ENCODE results near the gene CLEC4A.
"Not testable (repeated sequence)": the region's sequence is repeated elsewhere in the genome, so short reads cannot be mapped to it uniquely, and the experiment has no call there.

CLEC4A gene

GRCh38 chr12:8179989-8180585 is 56.7 kb downstream of the CLEC4A start:
- DNase-seq (ENCODE audit: low read depth) = not testable (repeated sequence)
- peak; percentile 40 for TF ChIP-seq CTCF (conservative IDR thresholded peaks at IDR 0.05; ENCODE audit: low read depth, low read length)
- peak overlapping the region; percentile 57 for H3K4me3 ChIP-seq (ENCODE audit: low read length)

DNA sequence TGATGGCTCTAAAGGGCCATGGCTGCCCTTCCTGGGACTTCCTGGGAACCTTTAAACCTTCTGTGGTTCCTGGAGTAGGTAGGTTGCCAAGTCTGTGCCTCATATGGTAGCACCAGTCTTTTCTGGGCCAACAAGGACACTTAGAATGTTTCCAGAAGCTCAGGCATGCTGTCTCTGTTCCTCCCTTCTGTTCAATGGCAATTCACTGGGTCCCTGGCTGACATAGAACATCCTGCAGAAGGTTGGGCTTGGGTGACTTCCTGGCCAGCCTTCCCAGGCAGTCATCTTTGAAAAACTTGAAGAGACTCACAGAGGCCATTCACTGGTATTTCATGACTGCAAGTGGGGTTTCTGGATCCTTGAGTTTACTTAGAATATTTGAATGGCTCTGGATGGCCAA is 57.9 kb downstream of the CLEC4A start:
- not testable (repeated sequence) for H3K4me3 ChIP-seq (ENCODE audit: low read length); DNase-seq (ENCODE audit: low read depth)

- DNase-seq (ENCODE audit: low read depth); H3K4me3 ChIP-seq (ENCODE audit: low read length): not testable (repeated sequence)
Measured at GRCh38 chr12:8182923-8183322, 59.5 kb downstream of the CLEC4A start.

GRCh38 chr12:8183346-8183745 is 59.9 kb downstream of the CLEC4A start:
- not testable (repeated sequence) for DNase-seq (ENCODE audit: low read depth)

GRCh38 chr12:8184206-8184605 is 60.8 kb downstream of the CLEC4A start:
- not testable (repeated sequence) for DNase-seq (ENCODE audit: low read depth); H3K4me3 ChIP-seq (ENCODE audit: low read length)

More at GRCh38 chr12:8183346-8183745, 59.9 kb downstream of the CLEC4A start:
- H3K4me3 ChIP-seq (ENCODE audit: low read length) = not testable (repeated sequence)

DNA sequence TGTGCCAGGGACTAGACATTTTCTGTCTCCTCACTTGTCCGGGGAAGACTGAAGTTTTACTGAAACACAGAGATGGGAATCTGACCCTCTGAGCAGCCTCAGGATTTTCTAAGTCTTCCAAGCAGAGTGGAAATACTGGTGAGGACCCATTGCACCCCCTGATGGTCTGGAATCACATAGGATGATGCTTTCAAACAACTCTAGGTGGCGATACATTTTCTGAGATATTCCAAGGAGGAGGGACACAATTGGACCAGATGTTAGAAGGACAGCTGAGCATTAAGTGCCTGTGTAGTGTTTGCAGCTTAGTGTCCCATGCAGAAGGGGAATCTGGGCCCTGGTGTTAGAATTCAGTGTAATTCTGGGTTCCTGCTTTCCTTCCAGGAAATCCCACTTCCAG is 64.7 kb downstream of the CLEC4A start:
- not testable (repeated sequence) for H3K4me3 ChIP-seq (ENCODE audit: low read length)

More for the DNA sequence above, 64.7 kb downstream of the CLEC4A start:
- DNase-seq (ENCODE audit: low read depth) = not testable (repeated sequence)
